ENCODE measurements around the gene ACOT11.

Gene ACOT11

DNA sequence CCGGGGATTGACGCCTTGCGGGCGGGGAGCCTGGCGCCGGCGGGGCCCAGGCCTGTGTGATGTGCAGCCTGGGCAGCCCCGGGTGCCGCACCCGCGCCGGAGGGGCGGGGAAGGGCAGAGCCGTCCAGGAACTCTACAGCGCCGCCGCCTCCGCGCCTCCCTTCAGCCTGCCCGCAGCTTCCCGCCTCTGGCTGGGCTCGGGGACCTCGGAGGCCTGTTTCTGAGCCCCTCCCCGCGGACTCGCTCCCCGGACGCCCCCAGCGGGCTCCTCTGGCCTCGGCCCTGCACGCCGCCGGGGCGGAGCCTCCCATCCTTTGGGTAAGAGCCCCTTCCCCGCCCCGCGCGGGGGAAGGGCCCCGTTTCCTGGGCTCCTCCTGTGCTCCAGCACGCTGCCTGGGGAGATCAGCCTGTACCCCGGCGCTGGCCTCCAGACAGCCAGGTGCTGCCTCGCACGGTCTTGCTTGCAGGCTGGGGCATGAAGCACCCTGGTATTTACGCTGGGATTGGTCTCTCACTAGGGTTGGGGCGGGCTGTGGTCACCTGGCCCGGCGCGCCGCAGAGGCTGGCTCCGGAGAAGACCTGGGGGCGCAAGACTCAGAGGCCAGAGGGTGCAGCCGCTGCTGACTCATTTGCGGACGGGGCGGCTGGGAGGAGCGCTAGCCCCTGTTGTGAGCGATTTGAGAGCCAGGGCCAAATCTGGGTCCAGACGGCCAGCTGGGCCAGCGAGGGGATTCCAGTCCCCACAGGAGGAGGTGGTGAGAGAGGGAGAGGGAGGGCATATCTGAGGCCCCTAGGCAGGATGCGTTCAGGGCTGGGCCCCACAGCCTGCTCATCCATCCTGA is 5.7 kb upstream of the ACOT11 start (continued):
- peak; percentile 63 for TF ChIP-seq ZXDB (tag by site-specific recombination; IDR thresholded peaks at IDR 0.05)
- peak; percentile 74 for TF ChIP-seq ZBTB17 (tag by site-specific recombination; IDR thresholded peaks at IDR 0.05)
- TF ChIP-seq, protein P1, sequence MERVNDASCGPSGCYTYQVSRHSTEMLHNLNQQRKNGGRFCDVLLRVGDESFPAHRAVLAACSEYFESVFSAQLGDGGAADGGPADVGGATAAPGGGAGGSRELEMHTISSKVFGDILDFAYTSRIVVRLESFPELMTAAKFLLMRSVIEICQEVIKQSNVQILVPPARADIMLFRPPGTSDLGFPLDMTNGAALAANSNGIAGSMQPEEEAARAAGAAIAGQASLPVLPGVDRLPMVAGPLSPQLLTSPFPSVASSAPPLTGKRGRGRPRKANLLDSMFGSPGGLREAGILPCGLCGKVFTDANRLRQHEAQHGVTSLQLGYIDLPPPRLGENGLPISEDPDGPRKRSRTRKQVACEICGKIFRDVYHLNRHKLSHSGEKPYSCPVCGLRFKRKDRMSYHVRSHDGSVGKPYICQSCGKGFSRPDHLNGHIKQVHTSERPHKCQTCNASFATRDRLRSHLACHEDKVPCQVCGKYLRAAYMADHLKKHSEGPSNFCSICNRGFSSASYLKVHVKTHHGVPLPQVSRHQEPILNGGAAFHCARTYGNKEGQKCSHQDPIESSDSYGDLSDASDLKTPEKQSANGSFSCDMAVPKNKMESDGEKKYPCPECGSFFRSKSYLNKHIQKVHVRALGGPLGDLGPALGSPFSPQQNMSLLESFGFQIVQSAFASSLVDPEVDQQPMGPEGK (tag by site-specific recombination; IDR thresholded peaks at IDR 0.05): peak; percentile 85
- peak; percentile 36; the same call in 1 of the 2 replicates for TF ChIP-seq KLF9 (tag by site-specific recombination; IDR thresholded peaks at IDR 0.05; ENCODE audit: low read depth)
- TF ChIP-seq ZNF2 (tag by site-specific recombination; IDR thresholded peaks at IDR 0.05): peak; percentile 27; the same call in 1 of the 2 replicates
- TF ChIP-seq, protein P2, sequence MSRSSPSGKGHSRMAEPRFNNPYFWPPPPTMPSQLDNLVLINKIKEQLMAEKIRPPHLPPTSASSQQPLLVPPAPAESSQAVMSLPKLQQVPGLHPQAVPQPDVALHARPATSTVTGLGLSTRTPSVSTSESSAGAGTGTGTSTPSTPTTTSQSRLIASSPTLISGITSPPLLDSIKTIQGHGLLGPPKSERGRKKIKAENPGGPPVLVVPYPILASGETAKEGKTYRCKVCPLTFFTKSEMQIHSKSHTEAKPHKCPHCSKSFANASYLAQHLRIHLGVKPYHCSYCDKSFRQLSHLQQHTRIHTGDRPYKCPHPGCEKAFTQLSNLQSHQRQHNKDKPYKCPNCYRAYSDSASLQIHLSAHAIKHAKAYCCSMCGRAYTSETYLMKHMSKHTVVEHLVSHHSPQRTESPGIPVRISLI (tag by site-specific recombination; IDR thresholded peaks at IDR 0.05): no peak
- no peak for TF ChIP-seq YY2 (tag by site-specific recombination; IDR thresholded peaks at IDR 0.05)
- peak; percentile 78 for TF ChIP-seq ZFP69B (tag by site-specific recombination; IDR thresholded peaks at IDR 0.05)
- no peak for TF ChIP-seq GFI1B (tag by site-specific recombination; IDR thresholded peaks at IDR 0.05)
- no peak for TF ChIP-seq SETDB1 (IDR thresholded peaks at IDR 0.05; ENCODE audit: insufficient read length, low read length)
- peak; percentile 64 for TF ChIP-seq KLF1 (tag by site-specific recombination; IDR thresholded peaks at IDR 0.05)
- TF ChIP-seq, protein P3, sequence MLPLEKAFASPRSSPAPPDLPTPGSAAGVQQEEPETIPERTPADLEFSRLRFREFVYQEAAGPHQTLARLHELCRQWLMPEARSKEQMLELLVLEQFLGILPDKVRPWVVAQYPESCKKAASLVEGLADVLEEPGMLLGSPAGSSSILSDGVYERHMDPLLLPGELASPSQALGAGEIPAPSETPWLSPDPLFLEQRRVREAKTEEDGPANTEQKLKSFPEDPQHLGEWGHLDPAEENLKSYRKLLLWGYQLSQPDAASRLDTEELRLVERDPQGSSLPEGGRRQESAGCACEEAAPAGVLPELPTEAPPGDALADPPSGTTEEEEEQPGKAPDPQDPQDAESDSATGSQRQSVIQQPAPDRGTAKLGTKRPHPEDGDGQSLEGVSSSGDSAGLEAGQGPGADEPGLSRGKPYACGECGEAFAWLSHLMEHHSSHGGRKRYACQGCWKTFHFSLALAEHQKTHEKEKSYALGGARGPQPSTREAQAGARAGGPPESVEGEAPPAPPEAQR (tag by site-specific recombination; IDR thresholded peaks at IDR 0.05): no peak
- TF ChIP-seq, protein P4, sequence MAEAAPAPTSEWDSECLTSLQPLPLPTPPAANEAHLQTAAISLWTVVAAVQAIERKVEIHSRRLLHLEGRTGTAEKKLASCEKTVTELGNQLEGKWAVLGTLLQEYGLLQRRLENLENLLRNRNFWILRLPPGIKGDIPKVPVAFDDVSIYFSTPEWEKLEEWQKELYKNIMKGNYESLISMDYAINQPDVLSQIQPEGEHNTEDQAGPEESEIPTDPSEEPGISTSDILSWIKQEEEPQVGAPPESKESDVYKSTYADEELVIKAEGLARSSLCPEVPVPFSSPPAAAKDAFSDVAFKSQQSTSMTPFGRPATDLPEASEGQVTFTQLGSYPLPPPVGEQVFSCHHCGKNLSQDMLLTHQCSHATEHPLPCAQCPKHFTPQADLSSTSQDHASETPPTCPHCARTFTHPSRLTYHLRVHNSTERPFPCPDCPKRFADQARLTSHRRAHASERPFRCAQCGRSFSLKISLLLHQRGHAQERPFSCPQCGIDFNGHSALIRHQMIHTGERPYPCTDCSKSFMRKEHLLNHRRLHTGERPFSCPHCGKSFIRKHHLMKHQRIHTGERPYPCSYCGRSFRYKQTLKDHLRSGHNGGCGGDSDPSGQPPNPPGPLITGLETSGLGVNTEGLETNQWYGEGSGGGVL (tag by site-specific recombination; IDR thresholded peaks at IDR 0.05): peak; percentile 47; the same call in 1 of the 2 replicates
- TF ChIP-seq ZEB2 (tag by site-specific recombination; IDR thresholded peaks at IDR 0.05): peak; percentile 67
- TF ChIP-seq, protein P5, sequence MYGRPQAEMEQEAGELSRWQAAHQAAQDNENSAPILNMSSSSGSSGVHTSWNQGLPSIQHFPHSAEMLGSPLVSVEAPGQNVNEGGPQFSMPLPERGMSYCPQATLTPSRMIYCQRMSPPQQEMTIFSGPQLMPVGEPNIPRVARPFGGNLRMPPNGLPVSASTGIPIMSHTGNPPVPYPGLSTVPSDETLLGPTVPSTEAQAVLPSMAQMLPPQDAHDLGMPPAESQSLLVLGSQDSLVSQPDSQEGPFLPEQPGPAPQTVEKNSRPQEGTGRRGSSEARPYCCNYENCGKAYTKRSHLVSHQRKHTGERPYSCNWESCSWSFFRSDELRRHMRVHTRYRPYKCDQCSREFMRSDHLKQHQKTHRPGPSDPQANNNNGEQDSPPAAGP (tag by site-specific recombination; IDR thresholded peaks at IDR 0.05): peak; percentile 39
- TF ChIP-seq, protein P6, sequence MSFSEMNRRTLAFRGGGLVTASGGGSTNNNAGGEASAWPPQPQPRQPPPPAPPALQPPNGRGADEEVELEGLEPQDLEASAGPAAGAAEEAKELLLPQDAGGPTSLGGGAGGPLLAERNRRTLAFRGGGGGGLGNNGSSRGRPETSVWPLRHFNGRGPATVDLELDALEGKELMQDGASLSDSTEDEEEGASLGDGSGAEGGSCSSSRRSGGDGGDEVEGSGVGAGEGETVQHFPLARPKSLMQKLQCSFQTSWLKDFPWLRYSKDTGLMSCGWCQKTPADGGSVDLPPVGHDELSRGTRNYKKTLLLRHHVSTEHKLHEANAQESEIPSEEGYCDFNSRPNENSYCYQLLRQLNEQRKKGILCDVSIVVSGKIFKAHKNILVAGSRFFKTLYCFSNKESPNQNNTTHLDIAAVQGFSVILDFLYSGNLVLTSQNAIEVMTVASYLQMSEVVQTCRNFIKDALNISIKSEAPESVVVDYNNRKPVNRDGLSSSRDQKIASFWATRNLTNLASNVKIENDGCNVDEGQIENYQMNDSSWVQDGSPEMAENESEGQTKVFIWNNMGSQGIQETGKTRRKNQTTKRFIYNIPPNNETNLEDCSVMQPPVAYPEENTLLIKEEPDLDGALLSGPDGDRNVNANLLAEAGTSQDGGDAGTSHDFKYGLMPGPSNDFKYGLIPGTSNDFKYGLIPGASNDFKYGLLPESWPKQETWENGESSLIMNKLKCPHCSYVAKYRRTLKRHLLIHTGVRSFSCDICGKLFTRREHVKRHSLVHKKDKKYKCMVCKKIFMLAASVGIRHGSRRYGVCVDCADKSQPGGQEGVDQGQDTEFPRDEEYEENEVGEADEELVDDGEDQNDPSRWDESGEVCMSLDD (tag by site-specific recombination; IDR thresholded peaks at IDR 0.05): peak; percentile 69
- TF ChIP-seq ZNF48 (tag by site-specific recombination; IDR thresholded peaks at IDR 0.05): no peak
- TF ChIP-seq ZNF423 (tag by site-specific recombination; IDR thresholded peaks at IDR 0.05): 0 out of 2 replicates have a peak, but pooled peaks have one; percentile 31
- no peak for TF ChIP-seq ZNF274 (IDR thresholded peaks at IDR 0.05; ENCODE audit: low read length)
- TF ChIP-seq ZNF274 (tag by site-specific recombination; IDR thresholded peaks at IDR 0.05; ENCODE audit: borderline replicate concordance): no peak
- no peak for TF ChIP-seq ZNF138 (tag by site-specific recombination; IDR thresholded peaks at IDR 0.05; ENCODE audit: borderline replicate concordance)
- peak; percentile 47; the same call in 1 of the 2 replicates for TF ChIP-seq GLIS1 (tag by site-specific recombination; IDR thresholded peaks at IDR 0.05)
- peak; percentile 88 for TF ChIP-seq ZBTB20 (tag by site-specific recombination; IDR thresholded peaks at IDR 0.05)
- TF ChIP-seq ZNF707 (tag by site-specific recombination; IDR thresholded peaks at IDR 0.05): no peak
- no peak for TF ChIP-seq ZNF354C (tag by site-specific recombination; IDR thresholded peaks at IDR 0.05; ENCODE audit: borderline replicate concordance, low read depth)
- TF ChIP-seq HOXC10 (CRISPR knock-in tag; IDR thresholded peaks at IDR 0.05): no peak
